ENCODE data around the gene DZIP1L.

The DZIP1L gene

DNA sequence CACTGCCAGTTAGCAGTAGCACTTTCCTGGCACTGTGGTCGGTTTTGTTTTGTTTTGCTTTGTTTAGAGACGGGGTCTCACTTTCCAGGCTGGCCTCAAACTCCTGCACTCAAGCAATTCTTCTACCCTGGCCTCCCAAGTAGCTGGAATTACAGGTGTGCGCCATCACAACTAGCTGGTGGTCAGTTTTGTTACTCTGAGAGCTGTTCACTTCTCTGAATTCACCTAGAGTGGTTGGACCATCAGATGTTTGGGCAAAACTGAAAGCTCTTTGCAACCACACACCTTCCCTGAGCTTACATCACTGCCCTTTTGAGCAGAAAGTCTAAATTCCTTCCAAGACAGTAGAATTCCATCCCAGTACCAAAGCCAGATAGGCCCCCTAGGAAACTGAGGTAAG lies 82.8 kb downstream of the DZIP1L start:
- DNase-seq, result no peak

DNA sequence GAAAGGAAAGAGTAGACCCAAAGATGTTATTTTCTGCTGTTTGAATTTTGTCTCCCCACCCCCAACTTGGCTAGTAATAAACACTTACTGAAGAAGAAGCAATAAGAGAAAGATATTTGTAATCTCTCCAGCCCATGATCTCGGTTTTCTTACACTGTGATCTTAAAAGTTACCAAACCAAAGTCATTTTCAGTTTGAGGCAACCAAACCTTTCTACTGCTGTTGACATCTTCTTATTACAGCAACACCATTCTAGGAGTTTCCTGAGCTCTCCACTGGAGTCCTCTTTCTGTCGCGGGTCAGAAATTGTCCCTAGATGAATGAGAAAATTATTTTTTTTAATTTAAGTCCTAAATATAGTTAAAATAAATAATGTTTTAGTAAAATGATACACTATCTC lies 83.9 kb downstream of the DZIP1L start:
- no peak for DNase-seq

DNA sequence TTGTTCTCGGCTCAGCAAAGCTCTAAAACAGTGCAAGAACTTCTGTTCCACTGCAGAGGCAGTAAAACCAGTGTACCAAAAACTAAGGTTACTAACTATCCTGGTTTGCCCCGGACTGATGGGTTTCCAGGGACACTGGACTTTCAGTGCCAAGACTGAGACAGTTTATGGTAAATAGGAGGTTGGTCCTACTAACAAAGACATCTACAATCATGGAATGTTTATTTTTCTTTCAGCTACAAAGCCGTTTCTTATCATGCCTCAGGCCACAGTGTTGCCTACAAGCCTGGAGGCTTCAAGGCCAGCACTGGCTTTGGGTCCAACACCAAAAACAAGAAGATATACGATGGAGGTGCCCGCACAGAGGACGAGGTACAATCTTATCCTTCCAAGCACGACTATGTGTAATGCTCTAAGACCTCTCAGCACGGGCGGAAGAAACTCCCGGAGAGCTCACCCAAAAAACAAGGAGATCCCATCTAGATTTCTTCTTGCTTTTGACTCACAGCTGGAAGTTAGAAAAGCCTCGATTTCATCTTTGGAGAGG lies 84.6 kb downstream of the DZIP1L start:
- DNase-seq, result no peak

DNA sequence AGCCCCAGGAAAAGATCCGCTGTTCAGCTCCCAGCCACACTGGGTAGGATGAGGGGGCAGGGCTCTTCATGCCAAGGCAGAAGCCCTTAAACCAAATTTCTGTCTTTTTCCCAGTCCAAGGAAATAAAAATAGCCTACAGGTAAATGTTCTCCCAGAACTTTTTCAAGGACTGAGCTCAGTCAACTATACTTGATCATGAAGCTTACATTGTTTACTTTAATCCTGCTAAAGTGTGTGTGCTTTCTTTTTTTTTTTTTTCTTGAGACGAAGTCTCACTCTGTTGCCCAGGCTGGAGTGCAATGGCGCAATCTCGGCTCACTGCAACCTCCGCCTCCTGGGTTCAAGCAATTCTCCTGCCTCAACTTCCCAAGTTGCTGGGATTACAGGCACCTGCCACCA lies 87.6 kb downstream of the DZIP1L start:
- DNase-seq, result no peak

DNA sequence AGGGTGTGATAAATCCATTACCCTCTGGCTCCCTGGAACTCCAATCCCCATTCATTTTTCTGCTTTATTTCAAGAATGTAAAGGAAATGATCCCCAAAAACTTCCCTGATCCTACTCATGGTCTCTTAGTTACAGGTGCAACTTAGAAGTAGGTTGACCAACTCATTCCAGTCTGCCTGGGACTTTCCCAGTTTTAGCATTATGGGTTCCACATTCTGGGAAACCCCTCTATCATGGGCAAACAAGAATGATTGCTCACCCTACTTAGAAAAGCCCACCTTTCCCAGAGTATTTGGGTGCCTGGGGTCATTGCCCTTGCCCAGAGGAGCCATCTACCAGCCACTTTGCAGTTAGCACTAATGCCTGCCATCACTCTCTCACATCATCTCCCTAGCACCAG lies 89.9 kb downstream of the DZIP1L start:
- no peak for DNase-seq

DNA sequence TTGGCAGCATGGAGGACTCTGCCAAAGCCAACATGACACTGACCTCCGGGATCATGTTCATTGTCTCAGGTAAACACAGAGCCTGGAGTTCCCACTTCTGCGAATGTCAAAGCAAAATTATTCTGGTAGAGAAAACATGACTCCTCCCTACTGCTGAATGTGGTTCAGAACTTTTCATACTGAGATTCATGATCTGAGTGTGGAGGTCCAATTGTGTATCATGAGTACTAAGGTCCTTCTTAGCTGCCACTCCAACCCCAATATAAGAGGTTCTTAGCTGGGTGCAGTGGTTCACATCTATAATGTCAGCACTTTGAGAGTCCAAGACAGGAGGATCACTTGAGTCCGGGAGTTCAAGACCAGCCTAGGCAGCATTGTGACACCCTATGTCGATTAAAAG lies 91.7 kb downstream of the DZIP1L start:
- DNase-seq, result no peak

DNA sequence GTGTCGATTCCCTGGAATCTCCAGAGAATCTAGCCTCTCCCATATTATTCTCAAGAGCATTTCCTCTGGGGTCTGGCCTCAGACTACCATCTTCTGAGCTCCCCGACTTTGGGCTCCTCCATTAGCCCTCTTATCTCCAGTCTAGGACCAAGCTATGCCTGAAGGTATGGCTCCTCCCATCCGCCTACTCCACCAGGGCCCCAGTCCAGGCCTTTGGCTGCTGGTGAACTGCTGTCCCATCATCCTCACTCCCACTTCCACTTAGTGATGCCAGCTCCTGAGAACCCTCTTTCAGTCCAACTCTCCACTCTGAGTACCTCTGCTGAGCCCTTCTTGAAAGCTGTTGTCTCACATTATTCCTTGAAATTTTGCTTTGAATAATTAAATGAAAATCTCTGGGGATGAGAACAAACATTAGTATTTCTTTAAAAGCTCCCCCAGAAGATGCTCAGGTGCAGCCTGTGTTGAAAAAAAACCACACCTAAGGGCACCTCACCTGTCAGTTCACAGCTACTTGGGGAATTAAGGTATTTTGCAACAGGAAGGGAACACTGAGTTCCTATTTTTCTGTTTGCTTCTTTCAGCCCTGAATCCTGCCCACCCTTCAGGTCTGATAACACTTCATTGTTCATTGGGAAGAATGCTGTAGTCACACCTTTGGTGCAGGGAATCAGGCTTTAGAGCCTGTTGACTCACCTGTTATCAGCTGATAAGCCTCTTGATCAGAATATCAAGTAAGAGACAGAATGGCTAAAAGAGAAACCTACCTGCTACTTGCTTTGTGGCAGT lies 95.9 kb downstream of the DZIP1L start:
- DNase-seq, result no peak

DNA sequence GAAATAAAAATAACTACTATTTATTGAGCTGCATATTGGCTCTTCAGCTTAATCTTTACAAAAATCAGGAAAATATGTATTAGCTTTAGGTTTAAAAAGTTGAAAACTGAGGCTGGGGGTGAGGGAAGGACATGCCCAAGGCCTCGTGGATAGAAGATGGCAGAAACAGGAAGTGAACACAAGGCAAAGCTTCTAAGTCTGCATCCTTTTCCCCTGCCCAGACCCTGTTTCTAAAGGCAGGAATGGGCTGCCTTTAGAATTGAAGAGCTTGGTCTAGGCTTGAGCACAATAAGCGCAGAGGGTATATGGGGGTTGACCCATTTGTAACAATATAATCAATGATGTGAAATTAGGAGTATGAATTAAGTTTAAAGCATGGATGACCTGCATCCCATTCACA lies 99.3 kb downstream of the DZIP1L start:
- DNase-seq, result no peak

DNA sequence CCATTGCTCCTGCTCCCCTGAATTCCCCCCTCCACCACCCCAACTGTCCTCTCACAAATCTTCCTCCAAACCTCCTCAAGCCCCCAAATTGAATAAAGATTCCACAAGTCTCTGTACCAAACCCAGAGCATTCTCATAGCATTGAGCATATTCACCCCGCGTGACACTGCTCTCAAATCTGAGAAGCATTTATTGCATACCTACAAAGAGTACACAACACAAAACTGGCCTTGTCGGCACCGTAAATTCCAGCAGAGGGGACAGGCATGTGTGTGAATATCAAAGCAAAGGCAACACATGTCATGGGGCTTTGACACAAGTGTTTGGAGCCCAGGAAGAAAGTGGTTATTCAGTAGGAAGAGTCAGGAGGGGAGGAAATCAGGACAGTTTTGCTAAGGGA lies 102.9 kb downstream of the DZIP1L start:
- no peak for DNase-seq
